Tibial nerve (tissue), 4 donors: ENCODE measurements around the gene JADE1.

Source experiments
- EP300 ChIP-seq, 2 donors: sonication (generic); formaldehyde crosslinking; IDR thresholded peaks; one replicate each; pipeline ENCODE4 v1.6.1; 2017; ENCODE audit warnings: antibody characterized with exemption in 2 of 2, mild to moderate bottlenecking in 1 of 2
- POLR2A ChIP-seq, 2 donors: fragments of 450-650 bp; IDR thresholded peaks; one replicate each; pipeline ENCODE4 v1.6.1; 2017; ENCODE audit warnings: antibody characterized with exemption in 2 of 2, mild to moderate bottlenecking in 2 of 2, moderate library complexity in 2 of 2
- TF ChIP-seq, protein P1 (sequence below), 5 experiments: fragments of 200-600 bp in 3 of 5; fragments of 450-650 bp in 2 of 5; sonication (generic) in 3 of 5; IDR thresholded peaks; one replicate each; pipeline ENCODE4 v1.5.1; 2016 to 2019; ENCODE audit warnings: antibody characterized with exemption in 5 of 5, mild to moderate bottlenecking in 3 of 5, moderate library complexity in 2 of 5

DNA sequence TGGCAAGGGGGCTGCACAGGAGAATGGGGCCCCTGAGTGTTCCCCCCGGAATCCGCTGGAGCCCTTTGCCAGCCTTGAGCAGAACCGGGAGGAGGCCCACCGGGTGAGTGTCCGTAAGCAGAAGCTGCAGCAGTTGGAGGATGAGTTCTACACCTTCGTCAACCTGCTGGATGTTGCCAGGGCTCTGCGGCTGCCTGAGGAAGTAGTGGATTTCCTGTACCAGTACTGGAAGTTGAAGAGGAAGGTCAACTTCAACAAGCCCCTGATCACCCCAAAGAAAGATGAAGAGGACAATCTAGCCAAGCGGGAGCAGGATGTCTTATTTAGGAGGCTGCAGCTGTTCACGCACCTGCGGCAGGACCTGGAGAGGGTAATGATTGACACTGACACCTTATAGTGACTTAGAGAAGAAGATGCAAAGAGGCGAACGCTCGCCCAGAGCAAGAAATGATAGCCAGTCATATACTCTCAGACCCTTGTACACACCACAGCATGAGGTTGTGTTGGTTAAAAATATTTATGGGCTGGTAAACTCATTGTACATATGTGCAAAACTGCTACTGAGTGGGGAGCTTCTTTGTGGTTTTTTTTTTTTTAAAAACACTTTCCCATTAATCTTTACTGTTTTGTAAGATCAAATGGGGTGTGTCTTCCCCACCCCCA lies 52.5 kb downstream of the JADE1 start:
- TF ChIP-seq, protein P1, sequence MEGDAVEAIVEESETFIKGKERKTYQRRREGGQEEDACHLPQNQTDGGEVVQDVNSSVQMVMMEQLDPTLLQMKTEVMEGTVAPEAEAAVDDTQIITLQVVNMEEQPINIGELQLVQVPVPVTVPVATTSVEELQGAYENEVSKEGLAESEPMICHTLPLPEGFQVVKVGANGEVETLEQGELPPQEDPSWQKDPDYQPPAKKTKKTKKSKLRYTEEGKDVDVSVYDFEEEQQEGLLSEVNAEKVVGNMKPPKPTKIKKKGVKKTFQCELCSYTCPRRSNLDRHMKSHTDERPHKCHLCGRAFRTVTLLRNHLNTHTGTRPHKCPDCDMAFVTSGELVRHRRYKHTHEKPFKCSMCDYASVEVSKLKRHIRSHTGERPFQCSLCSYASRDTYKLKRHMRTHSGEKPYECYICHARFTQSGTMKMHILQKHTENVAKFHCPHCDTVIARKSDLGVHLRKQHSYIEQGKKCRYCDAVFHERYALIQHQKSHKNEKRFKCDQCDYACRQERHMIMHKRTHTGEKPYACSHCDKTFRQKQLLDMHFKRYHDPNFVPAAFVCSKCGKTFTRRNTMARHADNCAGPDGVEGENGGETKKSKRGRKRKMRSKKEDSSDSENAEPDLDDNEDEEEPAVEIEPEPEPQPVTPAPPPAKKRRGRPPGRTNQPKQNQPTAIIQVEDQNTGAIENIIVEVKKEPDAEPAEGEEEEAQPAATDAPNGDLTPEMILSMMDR (IDR thresholded peaks at IDR 0.05), result no peak
- TF ChIP-seq POLR2A (IDR thresholded peaks at IDR 0.05), result no peak
- TF ChIP-seq EP300 (IDR thresholded peaks at IDR 0.05), result no peak
